ENCODE measurements around the gene CTNNA2.

The CTNNA2 gene

DNA sequence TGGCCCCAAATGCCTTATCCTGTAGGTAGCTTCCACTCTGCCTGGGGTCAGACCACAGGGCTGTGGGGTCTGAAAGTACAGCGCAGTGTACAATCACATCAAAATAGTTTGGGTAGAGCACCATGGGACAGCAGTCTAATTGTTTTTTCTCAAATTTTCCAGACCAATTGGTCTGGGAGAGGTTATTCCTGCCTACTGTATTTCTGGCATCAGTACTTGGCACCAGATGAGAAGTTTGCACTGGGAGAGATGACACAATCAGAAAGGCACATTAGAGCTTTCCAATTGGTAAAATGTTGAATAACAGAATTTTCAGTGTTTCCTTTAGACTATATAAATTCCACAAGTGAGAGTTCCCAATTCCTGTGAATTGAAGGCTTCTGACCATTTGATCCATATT lies 822.6 kb downstream of the CTNNA2 start:
- no peaks in the 10 kb centered on the region for H3K4me1 ChIP-seq (ENCODE audit: control insufficient read depth, insufficient read depth, low read length)
- no peaks in the 10 kb centered on the region for H3K9me3 ChIP-seq (ENCODE audit: control insufficient read depth, insufficient read depth, low read length)
- H3K27me3 ChIP-seq (ENCODE audit: control insufficient read depth, insufficient read depth, low read length): no peaks in the 10 kb centered on the region
- no peak overlapping the region for H3K9ac ChIP-seq (ENCODE audit: low read depth, low read length)
- H3K36me3 ChIP-seq (ENCODE audit: control insufficient read depth, insufficient read depth, low read length): no peaks in the 10 kb centered on the region
- no peak overlapping the region for H3K4me3 ChIP-seq (ENCODE audit: low read depth, low read length)

- Histone ChIP-seq H3K9ac (ENCODE audit: low read depth, low read length) (no peak overlapping the region), H3K4me3 (ENCODE audit: low read depth, low read length) (no peak overlapping the region), H3K4me1 (ENCODE audit: control insufficient read depth, insufficient read depth, low read length) (no peaks in the 10 kb centered on the region), H3K27me3 (ENCODE audit: control insufficient read depth, insufficient read depth, low read length) (no peaks in the 10 kb centered on the region), H3K36me3 (ENCODE audit: control insufficient read depth, insufficient read depth, low read length) (no peaks in the 10 kb centered on the region), H3K9me3 (ENCODE audit: control insufficient read depth, insufficient read depth, low read length) (no peaks in the 10 kb centered on the region)
These were observed 825.9 kb downstream of the CTNNA2 start for GRCh38 chr2:80338794-80339193.

GRCh38 chr2:80340022-80340421 lies 827.2 kb downstream of the CTNNA2 start:
- H3K9ac ChIP-seq (ENCODE audit: low read depth, low read length): no peak overlapping the region
- H3K4me3 ChIP-seq (ENCODE audit: low read depth, low read length): no peak overlapping the region
- H3K36me3 ChIP-seq (ENCODE audit: control insufficient read depth, insufficient read depth, low read length): no peaks in the 10 kb centered on the region
- no peaks in the 10 kb centered on the region for H3K4me1 ChIP-seq (ENCODE audit: control insufficient read depth, insufficient read depth, low read length)
- H3K9me3 ChIP-seq (ENCODE audit: control insufficient read depth, insufficient read depth, low read length): no peaks in the 10 kb centered on the region
- H3K27me3 ChIP-seq (ENCODE audit: control insufficient read depth, insufficient read depth, low read length): no peaks in the 10 kb centered on the region

DNA sequence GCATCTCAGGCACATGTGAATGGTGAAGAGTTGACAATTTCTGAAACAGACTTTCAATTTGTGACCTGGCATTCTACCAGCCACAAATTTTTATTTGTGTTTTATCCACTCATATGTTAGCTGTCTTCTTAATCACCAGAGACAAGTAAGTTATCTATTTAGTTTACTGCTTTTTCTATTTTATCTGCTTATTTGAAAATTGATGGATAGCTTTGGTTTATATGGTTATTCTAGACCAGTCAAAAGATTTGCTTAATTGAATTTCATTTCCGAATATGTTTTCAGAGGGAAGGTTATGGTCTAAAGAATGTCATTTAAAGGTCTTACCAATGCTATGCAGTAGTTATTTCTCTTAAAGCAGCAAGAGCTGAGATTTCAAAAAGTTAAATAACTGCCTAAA lies 835.2 kb downstream of the CTNNA2 start:
- Histone ChIP-seq H3K9me3 (ENCODE audit: control insufficient read depth, insufficient read depth, low read length) (no peaks in the 10 kb centered on the region), H3K9ac (ENCODE audit: low read depth, low read length) (no peak overlapping the region), H3K4me1 (ENCODE audit: control insufficient read depth, insufficient read depth, low read length) (no peaks in the 10 kb centered on the region), H3K4me3 (ENCODE audit: low read depth, low read length) (no peak overlapping the region), H3K36me3 (ENCODE audit: control insufficient read depth, insufficient read depth, low read length) (no peaks in the 10 kb centered on the region), H3K27me3 (ENCODE audit: control insufficient read depth, insufficient read depth, low read length) (no peaks in the 10 kb centered on the region)

DNA sequence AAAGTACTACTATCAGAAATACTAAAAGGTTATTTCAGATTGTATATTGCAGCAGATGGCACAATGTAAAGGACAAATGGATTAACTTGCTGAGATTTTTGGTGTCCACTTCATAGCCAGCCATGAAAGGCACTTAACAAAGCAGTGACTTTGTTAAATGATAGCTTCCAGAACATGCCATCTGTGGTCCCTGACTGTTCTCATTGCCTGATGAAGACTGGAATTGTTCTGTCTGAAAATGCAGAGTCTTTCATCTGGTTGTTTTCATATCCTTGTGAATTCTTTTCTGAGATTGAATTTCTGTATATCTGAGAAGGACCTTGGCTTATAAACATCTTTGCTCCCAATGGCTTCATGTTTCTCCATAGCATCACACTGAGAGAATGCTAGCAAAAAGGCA lies 836.1 kb downstream of the CTNNA2 start:
- H3K36me3 ChIP-seq (ENCODE audit: control insufficient read depth, insufficient read depth, low read length): no peaks in the 10 kb centered on the region
- no peak overlapping the region for H3K9ac ChIP-seq (ENCODE audit: low read depth, low read length)
- no peak overlapping the region for H3K4me3 ChIP-seq (ENCODE audit: low read depth, low read length)
- no peaks in the 10 kb centered on the region for H3K27me3 ChIP-seq (ENCODE audit: control insufficient read depth, insufficient read depth, low read length)
- no peaks in the 10 kb centered on the region for H3K4me1 ChIP-seq (ENCODE audit: control insufficient read depth, insufficient read depth, low read length)
- H3K9me3 ChIP-seq (ENCODE audit: control insufficient read depth, insufficient read depth, low read length): no peaks in the 10 kb centered on the region

- Histone ChIP-seq H3K27me3 (ENCODE audit: control insufficient read depth, insufficient read depth, low read length) (no peaks in the 10 kb centered on the region), H3K9ac (ENCODE audit: low read depth, low read length) (no peak overlapping the region), H3K9me3 (ENCODE audit: control insufficient read depth, insufficient read depth, low read length) (no peaks in the 10 kb centered on the region), H3K36me3 (ENCODE audit: control insufficient read depth, insufficient read depth, low read length) (no peaks in the 10 kb centered on the region), H3K4me1 (ENCODE audit: control insufficient read depth, insufficient read depth, low read length) (no peaks in the 10 kb centered on the region), H3K4me3 (ENCODE audit: low read depth, low read length) (no peak overlapping the region)
These were observed 838.4 kb downstream of the CTNNA2 start for GRCh38 chr2:80351231-80351630.

GRCh38 chr2:80354858-80355257 lies 842.0 kb downstream of the CTNNA2 start:
- Histone ChIP-seq H3K36me3 (ENCODE audit: control insufficient read depth, insufficient read depth, low read length) (no peaks in the 10 kb centered on the region), H3K9ac (ENCODE audit: low read depth, low read length) (no peak overlapping the region), H3K4me1 (ENCODE audit: control insufficient read depth, insufficient read depth, low read length) (no peaks in the 10 kb centered on the region), H3K4me3 (ENCODE audit: low read depth, low read length) (no peak overlapping the region), H3K27me3 (ENCODE audit: control insufficient read depth, insufficient read depth, low read length) (no peaks in the 10 kb centered on the region), H3K9me3 (ENCODE audit: control insufficient read depth, insufficient read depth, low read length) (no peaks in the 10 kb centered on the region)

DNA sequence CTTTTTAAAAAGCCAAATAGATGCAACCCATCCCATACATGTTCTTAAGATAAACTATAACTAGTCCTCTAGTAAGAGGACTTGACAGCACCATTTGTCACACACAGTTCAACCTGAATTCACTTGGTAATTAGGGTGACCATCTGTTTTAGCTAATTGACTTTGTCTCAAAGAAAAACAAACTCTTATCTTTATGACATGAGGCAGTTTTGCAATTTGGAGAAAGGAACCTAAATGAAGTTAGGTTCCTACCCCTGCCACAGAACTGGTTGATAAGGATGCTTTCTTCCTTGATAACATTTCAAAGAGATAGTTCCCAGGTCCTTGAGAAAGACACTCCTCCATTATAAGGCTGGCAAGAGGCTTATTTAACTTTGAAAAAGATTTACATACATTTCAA lies 849.1 kb downstream of the CTNNA2 start:
- H3K4me3 ChIP-seq (ENCODE audit: low read depth, low read length): no peak overlapping the region
- no peaks in the 10 kb centered on the region for H3K9me3 ChIP-seq (ENCODE audit: control insufficient read depth, insufficient read depth, low read length)
- H3K27me3 ChIP-seq (ENCODE audit: control insufficient read depth, insufficient read depth, low read length): peaks cover 41% of the 10 kb centered on the region
- no peaks in the 10 kb centered on the region for H3K36me3 ChIP-seq (ENCODE audit: control insufficient read depth, insufficient read depth, low read length)
- H3K9ac ChIP-seq (ENCODE audit: low read depth, low read length): no peak overlapping the region
- H3K4me1 ChIP-seq (ENCODE audit: control insufficient read depth, insufficient read depth, low read length): peaks cover 23% of the 10 kb centered on the region

- H3K4me1 ChIP-seq (ENCODE audit: control insufficient read depth, insufficient read depth, low read length): peaks cover 23% of the 10 kb centered on the region
- H3K27me3 ChIP-seq (ENCODE audit: control insufficient read depth, insufficient read depth, low read length): peaks cover 41% of the 10 kb centered on the region
These were observed 850.5 kb downstream of the CTNNA2 start for GRCh38 chr2:80363330-80363729.

GRCh38 chr2:80363791-80364349 lies 851.0 kb downstream of the CTNNA2 start:
- Histone ChIP-seq H3K9ac (ENCODE audit: low read depth, low read length) (no peak overlapping the region), H3K36me3 (ENCODE audit: control insufficient read depth, insufficient read depth, low read length) (no peaks in the 10 kb centered on the region), H3K9me3 (ENCODE audit: control insufficient read depth, insufficient read depth, low read length) (no peaks in the 10 kb centered on the region), H3K4me3 (ENCODE audit: low read depth, low read length) (no peak overlapping the region), H3K4me1 (ENCODE audit: control insufficient read depth, insufficient read depth, low read length) (peaks cover 23% of the 10 kb centered on the region), H3K27me3 (ENCODE audit: control insufficient read depth, insufficient read depth, low read length) (peaks cover 41% of the 10 kb centered on the region)

More at GRCh38 chr2:80363330-80363729, 850.5 kb downstream of the CTNNA2 start:
- no peaks in the 10 kb centered on the region for H3K36me3 ChIP-seq (ENCODE audit: control insufficient read depth, insufficient read depth, low read length)
- no peak overlapping the region for H3K4me3 ChIP-seq (ENCODE audit: low read depth, low read length)
- no peak overlapping the region for H3K9ac ChIP-seq (ENCODE audit: low read depth, low read length)
- H3K9me3 ChIP-seq (ENCODE audit: control insufficient read depth, insufficient read depth, low read length): no peaks in the 10 kb centered on the region

DNA sequence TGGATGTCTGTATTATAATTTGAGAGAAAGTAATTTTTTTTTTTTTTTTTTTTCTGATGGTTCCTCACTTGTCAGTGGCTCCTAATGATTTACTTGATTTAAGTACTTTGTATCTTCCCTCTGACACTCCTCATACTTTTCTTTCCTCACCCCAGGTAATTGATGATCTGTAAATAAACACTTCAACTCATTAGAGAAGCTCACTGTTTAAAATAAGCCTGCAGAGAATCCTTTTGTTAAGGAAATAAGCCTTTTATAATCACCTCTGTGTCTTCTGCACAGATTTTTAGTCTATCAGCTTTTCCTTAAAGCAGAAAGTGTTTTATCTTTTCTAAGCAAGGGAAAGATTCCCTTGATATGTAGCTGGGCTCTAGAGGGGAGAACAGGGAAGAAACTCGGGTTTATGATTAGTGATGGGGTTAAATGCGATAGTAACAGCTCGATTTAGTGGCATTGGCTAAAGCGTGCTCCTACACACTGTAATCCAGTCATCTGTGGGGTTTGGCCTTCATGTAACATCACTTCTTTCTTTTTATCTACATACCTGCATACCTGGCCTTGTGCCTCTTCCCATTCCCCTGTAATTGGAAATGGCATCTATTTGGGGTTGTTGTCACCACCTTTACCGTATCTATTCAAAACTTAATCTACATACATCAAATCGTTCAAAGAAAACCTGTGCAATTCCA lies 851.8 kb downstream of the CTNNA2 start:
- H3K4me1 ChIP-seq (ENCODE audit: control insufficient read depth, insufficient read depth, low read length): peaks cover 23% of the 10 kb centered on the region
- no peaks in the 10 kb centered on the region for H3K9me3 ChIP-seq (ENCODE audit: control insufficient read depth, insufficient read depth, low read length)
- no peaks in the 10 kb centered on the region for H3K36me3 ChIP-seq (ENCODE audit: control insufficient read depth, insufficient read depth, low read length)
- H3K4me3 ChIP-seq (ENCODE audit: low read depth, low read length): no peak overlapping the region
- no peak overlapping the region for H3K9ac ChIP-seq (ENCODE audit: low read depth, low read length)
- H3K27me3 ChIP-seq (ENCODE audit: control insufficient read depth, insufficient read depth, low read length): peaks cover 41% of the 10 kb centered on the region

DNA sequence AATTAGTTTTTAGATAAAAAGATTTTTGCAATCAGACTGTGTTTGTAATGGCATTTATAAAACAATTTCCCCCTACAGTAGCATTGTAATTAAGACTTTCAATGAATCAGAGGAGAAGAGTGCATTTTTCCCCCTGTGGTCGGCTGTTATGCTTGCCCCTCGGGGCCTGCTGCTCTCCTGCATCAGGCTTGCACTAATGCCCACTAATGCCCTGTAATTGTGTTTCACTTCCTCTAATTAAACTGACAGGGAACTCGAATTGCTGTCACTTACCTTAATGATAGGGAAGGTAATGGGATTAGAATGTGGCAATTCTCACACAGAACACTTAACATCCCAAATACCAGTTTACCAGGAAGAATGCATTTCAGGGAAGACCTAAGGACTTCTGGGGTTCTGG lies 852.9 kb downstream of the CTNNA2 start:
- Histone ChIP-seq H3K9me3 (ENCODE audit: control insufficient read depth, insufficient read depth, low read length) (no peaks in the 10 kb centered on the region), H3K4me1 (ENCODE audit: control insufficient read depth, insufficient read depth, low read length) (peaks cover 23% of the 10 kb centered on the region), H3K27me3 (ENCODE audit: control insufficient read depth, insufficient read depth, low read length) (peaks cover 34% of the 10 kb centered on the region), H3K36me3 (ENCODE audit: control insufficient read depth, insufficient read depth, low read length) (no peaks in the 10 kb centered on the region), H3K9ac (ENCODE audit: low read depth, low read length) (no peak overlapping the region), H3K4me3 (ENCODE audit: low read depth, low read length) (no peak overlapping the region)
